Esophagus mucosa (tissue), 1 donor: ENCODE measurements around the gene JUN. TPM values are rescaled to one million over a fixed set of nuclear protein-coding genes. Genes with fewer than 3 reads are reported as not detected.
A peak's percentile ranks its signal among the peaks of the same experiment; 100 is the strongest.

ENCODE experiments used
- ATAC-seq: fragments of 200-7000 bp; cut with Tn5 transposase; one replicate; pipeline ENCODE4 v1.9.1; 2020
- total RNA-seq: library from RNA; stranded (reverse); gene quantifications from one replicate; pipeline ENCODE4 v1.2.4, GENCODE V29; 2023
- donor health status: DM: yes; HTN: yes; CAD: no.

The JUN gene
- total RNA-seq, 1 donor from 2014 or later = 41.7 TPM

DNA sequence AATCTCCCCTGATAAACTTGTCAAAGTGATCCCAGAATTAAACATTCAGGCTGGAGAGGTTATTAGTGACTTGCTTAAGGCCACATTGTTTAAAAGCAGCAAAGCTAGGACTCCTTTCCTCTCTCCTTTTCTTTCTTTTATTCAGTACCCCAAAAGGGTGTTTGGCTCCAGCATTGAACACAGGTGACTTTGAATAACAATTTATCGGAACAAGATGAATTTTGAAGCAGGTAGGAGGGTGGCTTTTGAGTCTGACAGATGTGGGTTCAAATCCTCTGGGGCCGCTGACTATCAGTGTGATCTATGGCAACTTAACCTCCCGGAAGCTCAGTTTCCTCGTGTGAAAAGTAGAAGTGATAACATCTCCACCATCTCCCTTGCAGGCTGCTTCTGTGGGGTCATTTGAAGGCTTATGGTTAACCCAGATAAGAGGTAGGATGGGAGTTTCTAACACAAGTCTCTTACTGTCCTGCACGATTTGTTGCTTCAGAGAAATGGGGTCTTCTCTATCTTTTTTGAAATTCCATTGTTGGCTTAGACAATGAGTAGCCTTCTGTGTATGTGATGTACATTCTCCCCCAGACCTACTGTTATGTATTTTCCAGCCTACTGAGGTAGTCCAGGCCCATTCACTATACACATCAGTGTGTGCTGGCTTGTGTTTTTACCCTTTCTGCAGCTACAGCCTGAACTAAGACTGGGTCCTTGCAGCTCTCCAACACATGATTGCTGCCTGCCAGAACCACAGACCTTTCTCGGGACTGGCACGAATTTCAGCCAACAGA is 29.0 kb downstream of the JUN start:
- no peak for ATAC-seq

DNA sequence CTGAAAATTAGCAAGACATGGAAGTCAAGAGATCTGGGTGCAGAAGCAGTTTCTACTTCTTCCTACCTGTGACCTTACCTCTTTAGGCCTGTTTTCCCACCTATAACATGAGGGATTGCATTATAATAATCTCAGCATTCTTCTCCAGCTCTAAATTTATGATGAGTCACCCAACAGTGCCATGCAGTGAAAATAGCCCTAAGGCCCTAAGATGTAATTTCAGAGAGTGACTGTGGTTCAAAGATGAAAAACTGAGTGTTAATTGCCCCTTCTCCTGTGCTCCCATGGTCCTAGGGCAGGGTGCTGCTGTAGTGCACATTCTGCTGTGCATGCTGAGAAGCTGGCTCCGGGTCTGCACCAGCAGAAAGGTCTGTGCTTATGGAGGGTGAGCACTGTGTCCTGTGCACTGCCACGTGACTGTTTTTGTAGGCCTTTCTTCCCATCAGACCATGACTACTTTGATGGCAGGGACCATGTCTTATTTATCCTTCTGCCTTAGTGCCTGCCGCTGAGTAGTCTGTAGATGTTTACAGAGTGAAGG is 29.7 kb downstream of the JUN start:
- peak; percentile 69 for ATAC-seq

GRCh38 chr1:58753431-58753866 is 30.4 kb downstream of the JUN start:
- no peak for ATAC-seq

- no peak for ATAC-seq
Observed at GRCh38 chr1:58749646-58750045, 34.2 kb downstream of the JUN start.

DNA sequence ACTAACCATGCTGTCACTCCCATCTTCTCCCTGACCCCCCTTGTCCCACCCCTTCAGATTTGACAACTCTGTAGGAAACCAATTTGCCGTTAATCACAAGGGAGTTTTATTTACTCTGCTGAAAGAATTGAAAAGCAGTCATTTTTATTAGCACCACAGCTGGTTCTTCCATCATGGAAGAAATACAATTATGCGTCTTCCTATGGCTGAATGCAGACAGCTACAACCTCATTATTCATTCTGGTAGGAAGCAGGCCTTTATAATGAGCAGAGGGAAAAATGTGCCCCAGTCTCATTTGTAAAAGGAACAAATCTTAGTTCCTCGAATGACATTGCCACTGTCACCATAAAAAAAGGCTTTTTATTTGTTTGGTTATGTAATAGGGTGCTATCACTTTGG is 35.2 kb downstream of the JUN start:
- no peak for ATAC-seq

DNA sequence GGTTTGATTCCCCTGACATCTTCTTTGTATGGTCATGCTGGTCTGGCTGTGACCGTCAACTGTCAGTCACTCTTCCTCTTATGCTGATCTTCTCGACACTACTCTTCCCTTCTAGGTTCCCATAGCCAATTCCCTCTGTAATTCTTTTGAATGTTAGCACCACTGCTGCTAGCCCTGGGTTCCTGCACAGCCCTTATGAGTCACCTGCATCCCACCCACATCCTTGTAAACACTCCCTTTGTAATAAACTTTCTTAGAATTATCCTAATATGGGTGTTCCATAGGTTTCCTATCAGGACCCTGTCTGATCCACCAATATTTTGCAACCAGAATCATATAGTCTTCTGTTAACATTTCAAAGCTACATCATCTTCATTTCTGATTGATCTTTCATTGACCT is 37.1 kb downstream of the JUN start:
- no peak for ATAC-seq

DNA sequence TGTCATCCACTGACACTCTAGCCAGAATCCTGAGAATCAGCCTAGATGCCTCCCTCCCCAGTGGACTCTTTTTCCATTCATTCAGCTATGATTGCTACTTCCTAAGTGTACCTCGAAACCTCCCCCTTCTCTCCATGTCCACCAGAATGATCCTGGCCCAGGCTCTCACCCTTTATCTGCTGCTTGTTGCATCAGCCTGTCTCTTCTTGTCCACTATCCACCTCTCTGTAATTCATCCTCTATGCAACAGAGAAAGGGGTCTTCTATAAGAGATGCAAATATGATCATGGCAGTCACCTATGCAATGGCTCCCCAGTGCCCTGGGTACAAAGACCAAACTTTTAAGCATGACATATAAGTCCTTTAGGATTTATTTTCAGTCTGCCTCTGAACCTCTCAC is 37.7 kb downstream of the JUN start:
- ATAC-seq = no peak

- ATAC-seq = peak; percentile 86
Observed at GRCh38 chr1:58745666-58746065, 38.2 kb downstream of the JUN start.

- no peak for ATAC-seq
Observed at GRCh38 chr1:58745117-58745516, 38.7 kb downstream of the JUN start.

- no peak for ATAC-seq
Observed at GRCh38 chr1:58741678-58742553, 41.9 kb downstream of the JUN start.

GRCh38 chr1:58739856-58740466 is 43.9 kb downstream of the JUN start:
- ATAC-seq = peak; percentile 62

DNA sequence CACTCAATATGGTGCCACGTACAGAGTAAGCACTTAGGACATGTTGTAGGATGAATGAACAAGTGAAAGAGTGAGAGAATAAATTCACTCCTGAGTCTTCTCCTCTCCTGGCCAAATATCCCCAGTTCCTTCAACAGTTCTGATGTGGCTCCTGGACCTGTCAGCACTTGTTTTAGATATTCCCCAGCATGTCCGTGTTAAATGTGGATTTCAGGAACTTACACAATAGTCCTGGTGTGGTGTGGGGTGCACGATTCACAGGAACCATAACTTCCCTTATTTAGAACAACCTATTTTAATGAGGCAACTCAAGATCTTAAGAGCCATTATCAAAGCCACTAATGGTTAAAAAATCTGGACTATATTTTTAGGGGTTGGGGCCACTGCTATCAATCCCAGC is 45.0 kb downstream of the JUN start:
- ATAC-seq = peak; percentile 70

DNA sequence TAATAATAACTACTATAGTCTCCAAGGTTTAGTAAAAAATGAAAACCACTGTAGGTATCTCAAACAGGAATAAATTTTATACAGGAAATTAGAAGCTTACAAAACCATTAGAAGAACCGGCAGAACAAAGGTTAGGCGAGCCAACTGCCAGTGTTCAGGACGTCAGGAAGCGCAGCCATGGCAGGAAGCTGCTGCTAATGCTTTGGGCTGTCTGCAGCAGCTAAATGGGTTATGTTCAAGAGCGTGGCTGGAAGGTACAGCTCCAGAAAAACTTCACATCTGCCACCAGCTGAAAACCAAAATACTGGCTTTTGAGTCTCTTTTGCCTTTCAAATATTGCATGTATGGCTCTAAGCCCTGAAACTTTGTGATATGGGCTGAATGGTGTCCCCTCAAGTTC is 48.3 kb downstream of the JUN start:
- ATAC-seq = no peak

DNA sequence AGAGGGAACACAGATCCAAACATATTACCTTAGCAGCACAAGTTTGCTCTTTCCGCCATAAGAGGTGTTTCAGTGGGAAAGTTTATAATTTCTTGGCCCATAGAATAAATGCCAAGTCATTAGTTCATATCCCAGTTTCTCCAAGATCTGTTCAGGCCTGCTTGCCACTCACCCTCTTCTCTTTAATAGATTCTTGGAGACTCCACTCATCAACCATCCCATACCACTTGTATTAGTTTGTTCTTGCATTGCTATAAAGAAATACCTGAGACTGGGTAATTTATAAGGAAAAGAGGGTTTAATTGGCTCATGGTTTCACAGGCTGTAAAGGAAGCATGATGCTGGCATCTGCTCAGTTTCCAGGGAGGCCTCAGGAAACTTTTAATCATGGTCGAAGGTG is 49.2 kb downstream of the JUN start:
- no peak for ATAC-seq

GRCh38 chr1:58732087-58732775 is 51.6 kb downstream of the JUN start:
- peak; percentile 90 for ATAC-seq

Other genes with a start within 250 kb of the JUN start
- gene OMA1, start 237.3 kb downstream of the JUN start, total RNA-seq = 22.2 TPM
- 988 TPM for gene TACSTD2, start 206.8 kb downstream of the JUN start, total RNA-seq
- 15.3 TPM for gene MYSM1, start 84.0 kb downstream of the JUN start, total RNA-seq